Lung (tissue), 12 donors: ENCODE data around the gene DIP2C. TPM values are rescaled to one million over a fixed set of nuclear protein-coding genes. Genes with fewer than 3 reads are reported as not detected.

ENCODE experiments used
- ATAC-seq: fragments of 200-7000 bp; cut with Tn5 transposase; one replicate; pipeline ENCODE4 v1.9.1; 2020; ENCODE audit warnings: moderate number of reproducible peaks; ENCODE audit not compliant: insufficient read depth, low FRiP score
- DNase-seq, 3 donors: peaks; one replicate each; pipeline ENCODE4 v3.0.0-alpha.2; 2013 to 2017
- H3K27ac ChIP-seq, 2 donors: one replicate each; pipeline ENCODE4 v1.5.1; 2013; ENCODE audit warnings: mild to moderate bottlenecking in 2 of 2, moderate library complexity in 2 of 2, control low read depth in 1 of 2, inconsistent platforms in 1 of 2, low read depth in 1 of 2, low read length in 1 of 2
- H3K27me3 ChIP-seq, 3 donors: one replicate each; pipeline ENCODE4 v1.5.1; 2013; ENCODE audit warnings: low read length in 2 of 3; ENCODE audit not compliant: control insufficient read depth in 3 of 3, insufficient read depth in 3 of 3
- H3K36me3 ChIP-seq, 4 donors: one replicate each; pipeline ENCODE4 v1.5.1; 2013; ENCODE audit warnings: low read length in 4 of 4, mild to moderate bottlenecking in 1 of 4, moderate library complexity in 1 of 4; ENCODE audit not compliant: control insufficient read depth in 4 of 4, insufficient read depth in 4 of 4
- H3K4me1 ChIP-seq, 5 donors: one replicate each; pipeline ENCODE4 v1.5.1; 2013; ENCODE audit warnings: low read length in 5 of 5, mild to moderate bottlenecking in 2 of 5, moderate library complexity in 1 of 5; ENCODE audit not compliant: control insufficient read depth in 5 of 5, insufficient read depth in 5 of 5
- H3K4me3 ChIP-seq: one replicate; pipeline ENCODE4 v1.5.1; 2013; ENCODE audit warnings: mild to moderate bottlenecking, control low read depth, moderate library complexity
- H3K9ac ChIP-seq, 2 donors: one replicate each; pipeline ENCODE4 v1.5.1; 2013; ENCODE audit warnings: low read length in 2 of 2, control low read depth in 1 of 2; ENCODE audit not compliant: insufficient read depth in 1 of 2
- H3K9me3 ChIP-seq, 4 donors: one replicate each; pipeline ENCODE4 v1.5.1; 2013; ENCODE audit warnings: low read length in 3 of 4, mild to moderate bottlenecking in 1 of 4, moderate library complexity in 1 of 4; ENCODE audit not compliant: control insufficient read depth in 4 of 4, insufficient read depth in 3 of 4
- WGBS, 2 donors: extraction: QIAGEN DNeasy Blood & Tissue Kit; methylation state at CpG; one replicate each; pipeline ENCODE4 v1.1.7; 2013; 5-methylcytosine and 5-hydroxymethylcytosine counted together
- polyA plus RNA-seq, 2 donors: library from polyadenylated mRNA; stranded (reverse); fragments of 200-250 nt; gene quantifications; one replicate each; pipeline ENCODE4 v1.2.1, GENCODE V29; 2013
- total RNA-seq, 2 donors: library from RNA; depleted of rRNA in 1 of 2; stranded (reverse); fragments of >200 nt in 1 of 2; gene quantifications; one replicate each; pipeline ENCODE4 v1.2.1, GENCODE V29; 2014 to 2021
- TF ChIP-seq, protein P1 (sequence below): IDR thresholded peaks from 2 replicates; pipeline ENCODE4 v1.5.1; 2012; ENCODE audit warnings: mild to moderate bottlenecking; ENCODE audit errors: control extremely low read depth, extremely low read depth
- donor health status: control.
- donor health status: control.
- donor health status: Bipolar disorder and iron deficiency.
- donor health status: healthy.
- donor health status: DM: yes; HTN: yes; CAD: no.

Gene DIP2C
- total and polyA plus RNA-seq, 4 donors, result 3.6 to 20.0 (median 9.5) TPM

DNA sequence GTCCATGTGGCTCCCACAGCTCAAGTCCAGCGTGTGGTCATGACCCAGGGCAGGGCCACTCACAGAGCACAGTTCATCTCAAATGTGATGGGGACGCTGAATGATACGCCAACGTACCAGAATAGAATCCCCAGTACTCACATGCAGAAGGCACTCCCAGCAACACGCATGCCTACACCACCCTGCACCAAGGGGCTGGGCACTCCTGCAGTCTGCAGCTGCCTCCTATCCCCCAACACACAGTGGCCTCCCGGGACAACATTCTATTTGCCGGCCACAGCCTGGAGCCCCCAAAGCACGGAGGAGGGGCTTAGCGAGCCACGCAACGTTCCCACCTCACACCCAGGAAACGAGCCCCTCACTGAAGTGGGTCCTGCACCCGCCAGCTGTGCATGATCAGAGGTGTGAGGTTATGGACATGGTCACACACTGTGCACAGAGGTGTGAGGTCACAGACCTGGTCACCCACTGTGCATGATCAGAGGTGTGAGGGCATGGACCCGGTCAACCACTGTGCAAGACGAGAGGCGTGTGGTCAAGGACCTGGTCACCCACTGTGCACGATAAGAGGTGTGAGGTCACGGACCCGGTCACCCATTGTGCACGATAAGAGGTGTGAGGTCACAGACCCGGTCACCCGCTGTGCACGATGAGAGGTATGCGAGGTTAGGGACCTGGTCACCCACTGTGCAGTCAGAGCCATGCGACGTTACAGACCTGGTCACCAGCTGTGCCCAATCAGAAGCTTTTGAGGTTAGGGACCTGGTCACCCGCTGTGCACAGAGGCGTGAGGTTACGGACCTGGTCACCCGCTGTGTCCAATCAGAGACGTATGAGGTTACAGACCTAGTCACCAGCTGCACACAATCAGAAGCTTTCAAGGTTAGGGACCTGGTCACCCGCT lies 182.8 kb downstream of the DIP2C start:
- Histone ChIP-seq H3K27ac (no peak overlapping the region), H3K27me3 (no peaks in the 10 kb centered on the region), H3K9ac (no peak overlapping the region), H3K9me3 (no peaks in the 10 kb centered on the region), H3K36me3 (peaks cover 0 to 13% (median under 1%) of the 10 kb centered on the region in 4 donors), H3K4me1 (peaks cover 0 to 18% (median 0%) of the 10 kb centered on the region in 5 donors), H3K4me3 (no peak overlapping the region)
- TF ChIP-seq, protein P1, sequence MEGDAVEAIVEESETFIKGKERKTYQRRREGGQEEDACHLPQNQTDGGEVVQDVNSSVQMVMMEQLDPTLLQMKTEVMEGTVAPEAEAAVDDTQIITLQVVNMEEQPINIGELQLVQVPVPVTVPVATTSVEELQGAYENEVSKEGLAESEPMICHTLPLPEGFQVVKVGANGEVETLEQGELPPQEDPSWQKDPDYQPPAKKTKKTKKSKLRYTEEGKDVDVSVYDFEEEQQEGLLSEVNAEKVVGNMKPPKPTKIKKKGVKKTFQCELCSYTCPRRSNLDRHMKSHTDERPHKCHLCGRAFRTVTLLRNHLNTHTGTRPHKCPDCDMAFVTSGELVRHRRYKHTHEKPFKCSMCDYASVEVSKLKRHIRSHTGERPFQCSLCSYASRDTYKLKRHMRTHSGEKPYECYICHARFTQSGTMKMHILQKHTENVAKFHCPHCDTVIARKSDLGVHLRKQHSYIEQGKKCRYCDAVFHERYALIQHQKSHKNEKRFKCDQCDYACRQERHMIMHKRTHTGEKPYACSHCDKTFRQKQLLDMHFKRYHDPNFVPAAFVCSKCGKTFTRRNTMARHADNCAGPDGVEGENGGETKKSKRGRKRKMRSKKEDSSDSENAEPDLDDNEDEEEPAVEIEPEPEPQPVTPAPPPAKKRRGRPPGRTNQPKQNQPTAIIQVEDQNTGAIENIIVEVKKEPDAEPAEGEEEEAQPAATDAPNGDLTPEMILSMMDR, result no peak
- ATAC-seq, result no peak
- no peak for DNase-seq
- 92 to 93% methylated on average over 32 of the region's 32 CpGs for WGBS, 2 donors

DNA sequence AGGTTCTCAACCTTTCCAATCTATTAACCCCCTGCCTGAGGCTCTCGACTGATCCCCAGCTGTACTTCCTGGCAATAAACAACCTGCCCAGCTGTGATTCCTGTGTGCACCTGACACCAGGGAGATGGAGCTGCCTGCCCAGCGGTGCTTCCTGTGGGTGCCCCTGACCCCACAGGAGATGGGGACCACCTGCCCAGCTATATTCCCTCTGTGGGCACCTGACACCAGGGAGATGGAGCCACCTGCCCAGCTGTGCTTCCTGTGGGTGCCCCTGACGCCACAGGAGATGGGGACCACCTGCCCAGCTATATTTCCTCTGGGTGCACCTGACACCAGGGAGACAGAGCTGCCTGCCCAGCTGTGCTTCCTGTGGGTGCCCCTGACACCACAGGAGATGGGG lies 184.0 kb downstream of the DIP2C start:
- no peaks in the 10 kb centered on the region for H3K27me3 ChIP-seq

DNA sequence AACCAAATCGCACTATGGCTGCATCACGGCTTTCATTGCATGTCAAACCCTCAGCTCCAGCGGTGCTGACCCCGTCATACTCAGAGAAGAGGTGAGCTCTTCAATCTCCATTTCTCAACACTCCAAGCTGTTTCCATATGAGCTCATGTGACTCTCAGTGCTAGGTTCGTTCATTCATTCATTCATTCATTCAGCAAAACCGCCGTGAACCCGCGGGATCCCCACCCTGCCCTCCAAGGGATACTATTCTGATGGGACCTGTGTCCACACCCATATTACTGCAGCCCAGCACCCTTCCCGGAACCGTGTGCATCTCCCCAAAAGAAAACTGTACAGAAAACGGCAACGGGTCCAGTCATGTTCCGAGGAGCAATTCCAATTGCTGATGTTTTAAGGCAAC lies 184.7 kb downstream of the DIP2C start:
- H3K4me3 ChIP-seq, result no peak overlapping the region
- WGBS, 2 donors, result 93 to 95% methylated on average over 14 of the region's 14 CpGs
- H3K27ac ChIP-seq, result no peak overlapping the region
- peaks cover 0 to 13% (median under 1%) of the 10 kb centered on the region in 4 donors for H3K36me3 ChIP-seq
- TF ChIP-seq, protein P1, result no peak
- H3K9me3 ChIP-seq, result no peaks in the 10 kb centered on the region
- no peak for ATAC-seq
- no peaks in the 10 kb centered on the region for H3K27me3 ChIP-seq
- peaks cover 0 to 25% (median 6%) of the 10 kb centered on the region in 5 donors for H3K4me1 ChIP-seq
- no peak overlapping the region for H3K9ac ChIP-seq
- no peak for DNase-seq

More for the DNA sequence above, 184.0 kb downstream of the DIP2C start:
- H3K4me3 ChIP-seq, result no peak overlapping the region
- peaks cover 0 to 13% (median under 1%) of the 10 kb centered on the region in 4 donors for H3K36me3 ChIP-seq
- no peak overlapping the region for H3K9ac ChIP-seq
- DNase-seq (no peak), ATAC-seq (no peak)
- TF ChIP-seq, protein P1, result no peak
- peaks cover 0 to 20% (median 6%) of the 10 kb centered on the region in 5 donors for H3K4me1 ChIP-seq
- 33 to 62% methylated on average over 3 of the region's 3 CpGs for WGBS, 2 donors
- no peaks in the 10 kb centered on the region for H3K9me3 ChIP-seq
- no peak overlapping the region for H3K27ac ChIP-seq
